NCI-H1417 treated with DMSO at 0.1 percent for 48 hours (cell line): ENCODE results near the gene BAK1.
A peak's percentile ranks its signal among the peaks of the same experiment; 100 is the strongest.

Experiments
- DNase-seq: peaks from one replicate; lab custom pipeline; 2025; lab: John Stamatoyannopoulos, UW

The BAK1 gene

GRCh38 chr6:33579828-33580714, at the start of gene BAK1:
Gene BAK1 (minus strand): TSS chr6:33580276. CDS start chr6:33577604, 2,672 bp downstream.
- DNase-seq = peak; percentile 41

- peak; percentile 81 for DNase-seq
Measured at GRCh38 chr6:33628401-33628964, 48.4 kb upstream of the BAK1 start.

GRCh38 chr6:33627876-33628275, 47.8 kb upstream of the BAK1 start:
- DNase-seq = no peak

GRCh38 chr6:33624856-33625255, 44.8 kb upstream of the BAK1 start:
- DNase-seq = no peak

- no peak for DNase-seq
Measured at GRCh38 chr6:33623895-33624381, 43.9 kb upstream of the BAK1 start.

GRCh38 chr6:33622456-33623431, 42.7 kb upstream of the BAK1 start:
- no peak for DNase-seq

GRCh38 chr6:33621711-33622388, 41.8 kb upstream of the BAK1 start:
- DNase-seq = no peak

- DNase-seq = no peak
Measured at GRCh38 chr6:33620856-33621710, 41.0 kb upstream of the BAK1 start, which contains the start of gene ITPR3. Gene ITPR3 (plus strand): TSS chr6:33621322. CDS start chr6:33621603, 281 bp downstream.

- DNase-seq = no peak
Measured at GRCh38 chr6:33620158-33620855, 40.2 kb upstream of the BAK1 start.

- DNase-seq = no peak
Measured at GRCh38 chr6:33619166-33619840, 39.2 kb upstream of the BAK1 start.

- no peak for DNase-seq
Measured at GRCh38 chr6:33616913-33617312, 36.8 kb upstream of the BAK1 start.

- DNase-seq = no peak
Measured at GRCh38 chr6:33616113-33616512, 36.0 kb upstream of the BAK1 start.

- DNase-seq = no peak
Measured at GRCh38 chr6:33613795-33614168, 33.7 kb upstream of the BAK1 start.

GRCh38 chr6:33613146-33613794, 33.2 kb upstream of the BAK1 start:
- DNase-seq = no peak

- DNase-seq = no peak
Measured at GRCh38 chr6:33610779-33611732, 31.0 kb upstream of the BAK1 start.

GRCh38 chr6:33610067-33610466, 30.0 kb upstream of the BAK1 start:
- DNase-seq = no peak

GRCh38 chr6:33609528-33609927, 29.5 kb upstream of the BAK1 start:
- DNase-seq = no peak

- no peak for DNase-seq
Measured at GRCh38 chr6:33609019-33609418, 28.9 kb upstream of the BAK1 start.
